GM18517 (cell line): Measurements from ENCODE around the gene GPR149.

Experiments used
- ATAC-seq: cut with Tn5 transposase; IDR thresholded peaks from one replicate; pipeline ENCODE4 v1.9.1; 2021; ENCODE audit warnings: mild to moderate bottlenecking, moderate library complexity; ENCODE audit not compliant: unreplicated experiment

Gene GPR149

GRCh38 chr3:154349223-154349622 is 80.8 kb downstream of the GPR149 start:
- ATAC-seq: no peak

- ATAC-seq: no peak
Observed at GRCh38 chr3:154345422-154346122, 84.4 kb downstream of the GPR149 start.

GRCh38 chr3:154338570-154338969 is 91.4 kb downstream of the GPR149 start:
- ATAC-seq: no peak

GRCh38 chr3:154338008-154338407 is 92.0 kb downstream of the GPR149 start:
- no peak for ATAC-seq

- ATAC-seq: no peak
Observed at GRCh38 chr3:154334973-154335420, 95.0 kb downstream of the GPR149 start.

GRCh38 chr3:154327871-154328270 is 102.1 kb downstream of the GPR149 start:
- ATAC-seq: no peak

- no peak for ATAC-seq
Observed at GRCh38 chr3:154324919-154325318, 105.1 kb downstream of the GPR149 start.

- peak; percentile 87 for ATAC-seq
Observed at GRCh38 chr3:154323891-154324738, 105.9 kb downstream of the GPR149 start, which contains the start of gene DHX36. TSS of gene DHX36 (minus strand) at chr3:154324487. CDS start at chr3:154324416, 71 bp downstream.

GRCh38 chr3:154316974-154317767 is 112.8 kb downstream of the GPR149 start:
- ATAC-seq: no peak

- no peak for ATAC-seq
Observed at GRCh38 chr3:154314152-154314551, 115.8 kb downstream of the GPR149 start.

- ATAC-seq: no peak
Observed at GRCh38 chr3:154310840-154311239, 119.2 kb downstream of the GPR149 start.

- ATAC-seq: no peak
Observed at GRCh38 chr3:154307363-154307762, 122.6 kb downstream of the GPR149 start.

- ATAC-seq: no peak
Observed at GRCh38 chr3:154304936-154305335, 125.1 kb downstream of the GPR149 start.

GRCh38 chr3:154304116-154304786 is 125.7 kb downstream of the GPR149 start:
- no peak for ATAC-seq

GRCh38 chr3:154301561-154301960 is 128.4 kb downstream of the GPR149 start:
- no peak for ATAC-seq

GRCh38 chr3:154294016-154294415 is 136.0 kb downstream of the GPR149 start:
- no peak for ATAC-seq

GRCh38 chr3:154290187-154290586 is 139.8 kb downstream of the GPR149 start:
- ATAC-seq: no peak
